Keratinocyte (primary cell): ENCODE measurements around the gene IGFBP5.

ENCODE experiments used
- CTCF ChIP-seq, 3 experiments: IDR thresholded peaks in 1 of 3; conservative IDR thresholded peaks in 1 of 3; optimal IDR thresholded peaks in 1 of 3; 2 replicates in 2 of 3; 3 replicates in 1 of 3; pipeline versions ENCODE3 to v1.5.1; 2011; ENCODE audit warnings: low read length in 3 of 3, mild to moderate bottlenecking in 3 of 3, moderate library complexity in 2 of 3, control low read depth in 1 of 3, inconsistent platforms in 1 of 3; ENCODE audit not compliant: insufficient read depth in 2 of 3; ENCODE audit errors: extremely low read depth in 1 of 3
- EZH2 ChIP-seq: IDR thresholded peaks from one replicate; pipeline ENCODE4 v1.6.1; 2012; ENCODE audit warnings: inconsistent platforms, mild to moderate bottlenecking, low read length, moderate library complexity

- no peak for TF ChIP-seq CTCF (optimal IDR thresholded peaks at IDR 0.05 in 1 of 3, IDR thresholded peaks at IDR 0.05 in 1 of 3, conservative IDR thresholded peaks at IDR 0.05 in 1 of 3; ENCODE audit: extremely low read depth in 1 of 3, insufficient read depth in 2 of 3, low read length in 3 of 3)
- no peak for TF ChIP-seq EZH2
These were observed 36.6 kb downstream of the IGFBP5 start for GRCh38 chr2:216658757-216659156.
